Transverse colon (tissue), 4 donors: ENCODE data around the gene HECTD4. TPM values are rescaled to one million over a fixed set of nuclear protein-coding genes. Genes with fewer than 3 reads are reported as not detected.
"Not testable (repeated sequence)": the region's sequence is repeated elsewhere in the genome, so short reads cannot be mapped to it uniquely, and the experiment has no call there.

Experiments used
- DNase-seq: peaks from one replicate; pipeline ENCODE4 v3.0.0-alpha.2; 2019
- H3K27ac ChIP-seq, 4 donors: fragments of 200-600 bp; sonication (generic); 2 replicates each; pipeline ENCODE4 v1.5.1; 2016 to 2018; ENCODE audit warnings: inconsistent platforms in 4 of 4
- H3K27me3 ChIP-seq: fragments of 200-600 bp; sonication (generic); 2 replicates; pipeline ENCODE4 v1.5.1; 2017; ENCODE audit warnings: inconsistent platforms
- H3K36me3 ChIP-seq, 4 donors: fragments of 200-600 bp; sonication (generic); 2 replicates each; pipeline ENCODE4 v1.5.1; 2017 to 2019; ENCODE audit warnings: inconsistent platforms in 4 of 4
- H3K4me1 ChIP-seq, 4 donors: fragments of 200-600 bp; sonication (generic); 2 replicates each; pipeline ENCODE4 v1.5.1; 2017 to 2020; ENCODE audit warnings: inconsistent platforms in 4 of 4
- H3K4me3 ChIP-seq, 4 donors: fragments of 200-600 bp; sonication (generic); 1 replicate in 1 of 4; 2 replicates in 3 of 4; pipeline versions ENCODE4 v1.5.1 to v1.6.1; 2017 to 2019; ENCODE audit warnings: inconsistent platforms in 4 of 4
- H3K9me3 ChIP-seq, 2 donors: fragments of 200-600 bp; sonication (generic); 2 replicates each; pipeline ENCODE4 v1.5.1; 2017 to 2019; ENCODE audit warnings: inconsistent platforms in 2 of 2
- CTCF ChIP-seq, 5 experiments: fragments of 200-600 bp in 3 of 5; fragments of 450-650 bp in 2 of 5; sonication (generic) in 3 of 5; IDR thresholded peaks; 1 replicate in 2 of 5; 2 replicates in 3 of 5; pipeline ENCODE4 v1.5.1; 2016 to 2017; ENCODE audit warnings: antibody characterized with exemption in 5 of 5, inconsistent platforms in 3 of 5, mild to moderate bottlenecking in 2 of 5, moderate library complexity in 1 of 5
- EP300 ChIP-seq: sonication (generic); formaldehyde crosslinking; IDR thresholded peaks from one replicate; pipeline ENCODE4 v1.6.1; 2017; ENCODE audit warnings: antibody characterized with exemption, low read depth
- POLR2A ChIP-seq: fragments of 450-650 bp; IDR thresholded peaks from one replicate; pipeline ENCODE4 v1.6.1; 2016; ENCODE audit warnings: antibody characterized with exemption, mild to moderate bottlenecking, moderate library complexity
- POLR2AphosphoS5 ChIP-seq, 3 donors: sonication (generic); formaldehyde crosslinking; IDR thresholded peaks; one replicate each; pipeline ENCODE4 v1.6.1; 2016; ENCODE audit warnings: antibody characterized with exemption in 3 of 3
- WGBS, 2 donors: methylation state at CpG; one replicate each; pipeline ENCODE4 v1.1.5; 2018; ENCODE audit warnings: low coverage in 1 of 2; 5-methylcytosine and 5-hydroxymethylcytosine counted together
- in situ Hi-C, 4 donors: fragments of 200-750 bp; cut with MboI; loops; one replicate each; pipeline versions ENCODE4 v1.15.0 to v1.15.1; 2017; ENCODE audit warnings: low sequenced_read_pairs in 3 of 4, low pct_ligation_motif_present in 1 of 4, low pct_unique_long_range_greater_than_20kb in 1 of 4
- intact Hi-C: fragments of 100-400 bp; cut with DNase I; formaldehyde crosslinking; loops from one replicate; pipeline ENCODE4 v1.15.1; 2023; ENCODE audit warnings: low total_unique reads
- total RNA-seq, 4 donors: library from RNA; depleted of rRNA; stranded (reverse); fragments of >200 nt; gene quantifications; one replicate each; pipeline ENCODE4 v1.1.0, GENCODE V29; 2016

The HECTD4 gene
- total RNA-seq, 4 donors from 2014 or later, result 52.6 to 171 (median 121) TPM

DNA sequence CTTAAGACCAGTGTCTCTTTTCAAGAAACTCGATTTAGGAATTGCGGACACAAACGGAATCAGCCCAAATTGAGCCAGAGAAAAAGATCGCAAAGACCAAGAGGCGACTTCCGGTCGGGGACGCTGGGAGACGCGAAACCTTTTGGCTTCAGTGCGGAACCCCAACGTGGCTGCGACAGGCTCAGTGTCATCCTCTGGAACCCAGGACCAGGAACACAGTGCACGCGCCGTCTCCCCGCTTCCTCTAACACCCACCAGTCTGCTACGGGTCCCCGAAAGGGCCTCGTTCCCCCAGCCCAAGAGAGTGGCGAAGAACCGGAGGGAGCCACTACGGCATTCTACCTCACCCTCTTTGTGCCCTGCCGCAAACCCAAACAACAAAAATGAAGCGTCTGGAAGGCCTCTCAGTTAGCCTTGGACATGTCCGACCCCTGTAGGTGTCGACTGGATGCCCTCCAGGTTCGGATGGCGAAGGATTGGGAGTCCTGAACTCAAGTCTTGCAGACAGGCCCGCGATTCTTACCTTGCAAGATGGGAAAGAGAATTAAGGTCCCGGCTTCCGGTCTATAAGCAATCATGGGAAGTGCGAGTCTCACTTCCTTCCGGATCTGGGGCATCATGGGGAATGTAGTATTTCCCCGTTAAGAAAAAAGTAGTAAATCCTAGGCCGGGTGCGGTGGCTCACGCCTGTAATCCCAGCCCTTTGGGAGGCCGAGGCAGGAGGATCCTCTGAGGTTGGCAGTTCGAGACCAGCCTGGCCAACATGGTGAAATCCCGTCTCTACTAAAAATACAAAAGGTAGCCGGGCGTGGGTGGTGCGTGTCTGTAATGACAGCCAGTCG, 27.1 kb upstream of the HECTD4 start, which contains the start of gene RPL6:
Gene RPL6, minus strand, starts transcription at position 542 of the 842 bp plus-strand sequence. CDS start 949 bp downstream, outside the sequence.
- in situ Hi-C loops, result no loop called here
- intact Hi-C loops, result no loop called here
- peak; percentile 84 for TF ChIP-seq POLR2A
- no peak for TF ChIP-seq CTCF (IDR thresholded peaks at IDR 0.05)
- TF ChIP-seq EP300, result no peak
- TF ChIP-seq POLR2AphosphoS5 (IDR thresholded peaks at IDR 0.05), result peak; percentile 84 to 92 (median 92)
- Histone ChIP-seq H3K4me1 (peaks cover 3 to 25% (median 10%) of the 10 kb centered on the region in 4 donors), H3K4me3 (peak within 1 kb of the TSS; percentile 43 to 81 (median 56)), H3K9me3 (no peaks in the 10 kb centered on the region), H3K36me3 (peaks cover 0 to 29% (median 9%) of the 10 kb centered on the region in 4 donors), H3K27me3 (no peaks in the 10 kb centered on the region), H3K27ac (peak within 1 kb of the TSS; percentile 85 to 95 (median 87))
- 11 to 67% methylated on average over 3 to 46 of the region's 46 CpGs for WGBS, 2 donors
- DNase-seq, result peak; percentile 79

DNA sequence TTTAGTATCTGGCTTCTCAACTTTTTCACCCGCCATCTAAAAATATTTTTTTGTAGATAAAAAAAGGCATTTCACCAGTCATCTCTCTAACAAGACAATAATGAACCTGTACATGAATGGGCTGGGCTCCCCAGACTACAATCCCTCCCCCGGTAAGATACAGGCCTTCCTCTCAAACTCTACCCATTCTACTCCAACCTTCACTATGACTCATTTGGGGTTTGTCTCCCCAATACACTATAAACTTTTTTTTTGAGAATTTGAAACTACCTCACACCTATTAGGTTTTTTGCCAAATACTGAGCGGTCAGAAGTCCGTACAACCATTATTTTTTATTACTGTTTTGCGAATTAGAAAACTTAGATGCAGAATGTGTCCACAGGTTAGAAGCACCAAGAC, 26.4 kb upstream of the HECTD4 start:
- TF ChIP-seq POLR2A (no peak), EP300 (no peak), POLR2AphosphoS5 (IDR thresholded peaks at IDR 0.05) (no peak), CTCF (IDR thresholded peaks at IDR 0.05) (no peak)
- intact Hi-C loops (no loop called here), in situ Hi-C loops (no loop called here)
- WGBS, 2 donors, result 10 to 12% methylated on average over 5 of the region's 5 CpGs
- no peak for DNase-seq
- no peaks in the 10 kb centered on the region for H3K9me3 ChIP-seq
- H3K27ac ChIP-seq, result peak overlapping the region; percentile 85 to 95 (median 87)
- no peaks in the 10 kb centered on the region for H3K27me3 ChIP-seq
- H3K4me1 ChIP-seq, result peaks cover 3 to 25% (median 10%) of the 10 kb centered on the region in 4 donors
- H3K36me3 ChIP-seq, result peaks cover 0 to 29% (median 10%) of the 10 kb centered on the region in 4 donors
- peak overlapping the region; percentile 43 to 81 (median 56) for H3K4me3 ChIP-seq

DNA sequence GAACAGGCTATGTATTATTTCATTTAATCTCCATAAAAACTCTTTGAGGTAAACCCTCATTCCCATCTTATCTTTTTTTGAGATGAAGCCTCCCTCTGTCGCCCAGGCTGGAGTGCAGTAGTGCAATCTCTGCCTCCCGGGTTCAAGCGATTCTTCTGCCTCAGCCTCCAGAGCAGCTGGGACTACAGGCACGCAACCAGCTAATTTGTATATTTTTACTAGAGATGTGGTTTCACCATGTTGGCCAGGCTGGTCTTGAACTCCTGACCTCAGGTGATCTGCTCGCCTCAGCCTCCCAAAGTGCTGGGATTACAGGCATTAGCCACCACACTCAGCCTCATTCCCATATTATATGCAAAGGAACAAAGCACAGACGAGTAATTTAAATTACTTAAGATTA, 25.5 kb upstream of the HECTD4 start:
- DNase-seq, intact Hi-C loops, H3K9me3 ChIP-seq, in situ Hi-C loops, H3K27me3 ChIP-seq: not testable (repeated sequence)
- Histone ChIP-seq H3K27ac (peak overlapping the region in 1 of 4 donors; percentile 85), H3K36me3 (peaks cover 0 to 29% (median 10%) of the 10 kb centered on the region in 4 donors), H3K4me1 (peaks cover 3 to 25% (median 10%) of the 10 kb centered on the region in 4 donors), H3K4me3 (peak overlapping the region in 2 of 4 donors; percentile 60 to 81)
- 51 to 67% methylated on average over 4 to 6 of the region's 6 CpGs for WGBS, 2 donors

GRCh38 chr12:112406519-112407488, 24.6 kb upstream of the HECTD4 start:
- intact Hi-C loops, result no loop called here
- H3K4me3 ChIP-seq, result no peak overlapping the region

More at GRCh38 chr12:112406519-112407488, 24.6 kb upstream of the HECTD4 start:
- Histone ChIP-seq H3K36me3 (peaks cover 0 to 29% (median 10%) of the 10 kb centered on the region in 4 donors), H3K27ac (no peak overlapping the region), H3K4me1 (peaks cover 3 to 25% (median 10%) of the 10 kb centered on the region in 4 donors), H3K9me3 (no peaks in the 10 kb centered on the region), H3K27me3 (no peaks in the 10 kb centered on the region)
- 69 to 73% methylated on average over 11 of the region's 11 CpGs for WGBS, 2 donors
- in situ Hi-C loops, result no loop called here
- no peak for DNase-seq
- TF ChIP-seq EP300 (no peak), POLR2AphosphoS5 (IDR thresholded peaks at IDR 0.05) (no peak), POLR2A (no peak), CTCF (IDR thresholded peaks at IDR 0.05) (no peak)
